GM06990 (cell line): ENCODE results near the gene ITGAL.
A peak's percentile ranks its signal among the peaks of the same experiment; 100 is the strongest.

Experiments used
- DNase-seq: peaks from one replicate; pipeline ENCODE4 v3.0.0-alpha.2; 2011; ENCODE audit not compliant: insufficient read length; ENCODE audit errors: extremely low read depth
- H3K27me3 ChIP-seq: replicated peaks from 2 replicates; pipeline ENCODE4 v1.6.0; 2011; ENCODE audit warnings: low read length; ENCODE audit not compliant: control insufficient read depth, insufficient read depth
- H3K36me3 ChIP-seq: 2 replicates; pipeline ENCODE4 v1.5.1; 2011; ENCODE audit warnings: low read length; ENCODE audit not compliant: control insufficient read depth, insufficient read depth
- H3K4me3 ChIP-seq: replicated peaks from 2 replicates; pipeline ENCODE4 v1.5.1; 2011; ENCODE audit warnings: low read depth, mild to moderate bottlenecking, control low read depth, low read length
- TF ChIP-seq, protein P1 (sequence below): IDR thresholded peaks from 2 replicates; pipeline ENCODE4 v1.5.1; 2011; ENCODE audit warnings: low read length, control low read depth, mild to moderate bottlenecking, inconsistent platforms; ENCODE audit not compliant: insufficient read depth, poor library complexity, severe bottlenecking

Gene ITGAL

DNA sequence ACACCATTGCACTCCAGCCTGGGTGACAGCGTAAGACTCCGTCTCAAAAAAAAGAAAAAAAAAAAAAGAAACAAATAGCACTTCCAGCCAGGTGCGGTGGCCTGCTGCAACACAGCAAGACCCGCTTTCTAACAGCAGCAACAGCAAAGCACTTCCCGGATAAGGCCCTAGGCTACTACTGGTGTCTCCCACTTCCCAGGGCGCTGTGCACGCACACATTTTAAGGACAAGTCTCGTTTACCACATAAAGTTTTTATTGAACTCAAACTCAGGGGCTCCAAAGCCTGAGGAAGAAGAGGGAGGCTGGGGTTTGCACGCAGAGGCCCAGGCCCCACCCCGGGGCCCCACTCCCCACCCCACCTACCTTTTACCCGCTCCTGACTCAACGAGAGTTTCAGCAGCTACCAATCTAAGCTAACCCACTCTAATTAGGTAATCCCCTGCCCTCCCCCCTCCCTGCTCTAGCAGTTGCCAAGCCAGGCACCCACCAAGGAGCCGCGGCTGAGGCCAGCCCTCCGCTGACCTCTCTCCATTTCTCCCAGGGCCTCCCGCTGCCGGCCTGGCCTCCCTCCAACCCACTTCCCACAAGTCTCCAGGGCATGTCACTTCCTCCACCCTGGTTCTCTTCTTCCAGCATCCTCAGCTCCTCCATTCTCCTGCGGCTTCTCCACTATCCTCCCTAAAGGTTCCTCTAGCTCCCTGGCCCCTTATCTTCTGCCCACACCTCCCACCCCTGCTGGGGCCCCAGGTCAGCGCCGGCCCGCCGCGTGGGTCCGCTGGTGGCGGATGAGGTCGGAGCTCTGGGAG lies 51.4 kb downstream of the ITGAL start:
- H3K4me3 ChIP-seq, result no peak overlapping the region
- no peaks in the 10 kb centered on the region for H3K27me3 ChIP-seq
- DNase-seq, result no peak
- TF ChIP-seq, protein P1, sequence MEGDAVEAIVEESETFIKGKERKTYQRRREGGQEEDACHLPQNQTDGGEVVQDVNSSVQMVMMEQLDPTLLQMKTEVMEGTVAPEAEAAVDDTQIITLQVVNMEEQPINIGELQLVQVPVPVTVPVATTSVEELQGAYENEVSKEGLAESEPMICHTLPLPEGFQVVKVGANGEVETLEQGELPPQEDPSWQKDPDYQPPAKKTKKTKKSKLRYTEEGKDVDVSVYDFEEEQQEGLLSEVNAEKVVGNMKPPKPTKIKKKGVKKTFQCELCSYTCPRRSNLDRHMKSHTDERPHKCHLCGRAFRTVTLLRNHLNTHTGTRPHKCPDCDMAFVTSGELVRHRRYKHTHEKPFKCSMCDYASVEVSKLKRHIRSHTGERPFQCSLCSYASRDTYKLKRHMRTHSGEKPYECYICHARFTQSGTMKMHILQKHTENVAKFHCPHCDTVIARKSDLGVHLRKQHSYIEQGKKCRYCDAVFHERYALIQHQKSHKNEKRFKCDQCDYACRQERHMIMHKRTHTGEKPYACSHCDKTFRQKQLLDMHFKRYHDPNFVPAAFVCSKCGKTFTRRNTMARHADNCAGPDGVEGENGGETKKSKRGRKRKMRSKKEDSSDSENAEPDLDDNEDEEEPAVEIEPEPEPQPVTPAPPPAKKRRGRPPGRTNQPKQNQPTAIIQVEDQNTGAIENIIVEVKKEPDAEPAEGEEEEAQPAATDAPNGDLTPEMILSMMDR, result no peak
- H3K36me3 ChIP-seq, result peaks cover 12% of the 10 kb centered on the region

GRCh38 chr16:30524575-30525568 lies 52.3 kb downstream of the ITGAL start:
- TF ChIP-seq, protein P1, result no peak
- no peak overlapping the region for H3K4me3 ChIP-seq
- DNase-seq, result no peak
- H3K36me3 ChIP-seq, result peaks cover 6% of the 10 kb centered on the region
- H3K27me3 ChIP-seq, result no peaks in the 10 kb centered on the region

GRCh38 chr16:30525844-30526136 lies 53.2 kb downstream of the ITGAL start:
- DNase-seq, result no peak
- TF ChIP-seq, protein P1, result no peak
- H3K36me3 ChIP-seq, result peaks cover 3% of the 10 kb centered on the region
- peak overlapping the region; percentile 80 for H3K4me3 ChIP-seq
- H3K27me3 ChIP-seq, result no peaks in the 10 kb centered on the region

GRCh38 chr16:30526137-30526822 lies 53.7 kb downstream of the ITGAL start, which contains the start of gene ZNF768:
ZNF768 (minus strand) TSS chr16:30526566; CDS start chr16:30526413, 153 bp downstream.
- H3K36me3 ChIP-seq, result peaks cover 6% of the 10 kb centered on the region
- peak within 1 kb of the TSS; percentile 80 for H3K4me3 ChIP-seq
- no peaks in the 10 kb centered on the region for H3K27me3 ChIP-seq
- no peak for DNase-seq
- TF ChIP-seq, protein P1, result no peak

DNA sequence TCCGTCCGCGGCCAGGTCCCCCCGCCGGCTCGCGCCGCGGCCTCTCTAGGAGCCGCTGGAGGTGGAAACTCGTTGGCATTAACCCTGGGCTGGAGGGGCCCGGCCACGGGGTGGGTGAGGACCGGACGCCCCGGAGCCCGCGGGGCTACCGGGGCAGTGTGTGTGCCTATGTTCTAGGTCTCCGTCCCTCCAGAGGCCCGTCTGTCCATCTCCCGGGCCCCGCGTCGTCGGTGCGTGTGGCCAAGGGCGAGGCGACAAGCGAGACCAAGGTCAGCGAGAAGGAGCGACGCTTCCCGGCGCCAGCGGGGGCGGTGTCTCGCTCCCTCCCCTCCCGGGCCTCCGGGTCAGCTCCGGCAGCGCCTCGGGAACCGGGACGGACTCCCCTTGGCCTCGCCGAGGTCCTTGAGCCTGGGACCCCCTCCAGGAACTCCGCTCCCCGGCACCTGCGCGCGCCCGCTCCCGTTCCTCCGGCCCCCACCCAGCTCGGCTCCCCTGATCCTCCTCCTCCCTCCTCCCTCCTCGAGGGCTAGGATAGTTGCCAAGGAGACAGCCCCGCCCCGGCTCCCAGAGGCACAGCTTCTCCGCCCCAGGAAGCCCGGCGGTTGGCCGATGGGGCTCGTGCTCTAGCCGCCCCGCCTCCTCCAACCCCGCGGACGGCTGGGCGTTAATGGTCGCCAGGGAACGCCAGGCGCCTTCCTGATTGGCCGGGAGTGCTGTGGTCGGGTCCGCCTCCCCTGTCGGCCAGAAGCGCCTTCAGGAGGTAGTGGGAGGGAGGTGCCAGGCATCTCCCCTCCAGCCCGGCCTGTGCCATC lies 54.5 kb downstream of the ITGAL start:
- no peaks in the 10 kb centered on the region for H3K27me3 ChIP-seq
- H3K36me3 ChIP-seq, result peaks cover 5% of the 10 kb centered on the region
- DNase-seq, result peak; percentile 96
- TF ChIP-seq, protein P1, result no peak
- H3K4me3 ChIP-seq, result peak overlapping the region; percentile 80
